Measurements from ENCODE around the gene TIMM10. TPM values are rescaled to one million over a fixed set of nuclear protein-coding genes. Genes with fewer than 3 reads are reported as not detected.

The TIMM10 gene
- polyA plus RNA-seq, 3 donors: 30.4 to 62.1 (median 58.3) TPM

GRCh38 chr11:57527056-57527631 lies 3.4 kb downstream of the TIMM10 start:
- Mint-ChIP-seq H3K4me3 (no peak overlapping the region), H3K36me3 (peaks cover 15 to 19% of the 10 kb centered on the region in 2 donors), H3K4me1 (peaks cover 18% of the 10 kb centered on the region), H3K27me3 (ENCODE audit: low read depth in 3 of 3) (peaks cover 0 to 2% (median 2%) of the 10 kb centered on the region in 3 donors), H3K9me3 (peaks cover 0 to 6% (median 0%) of the 10 kb centered on the region in 7 donors), H3K27ac (peak overlapping the region in 2 of 7 donors; percentile 20 to 32)
- no peaks in the 10 kb centered on the region for H3K9me3 ChIP-seq (replicated peaks in 1 of 2; ENCODE audit: control insufficient read depth in 1 of 2, insufficient read depth in 1 of 2, low read length in 2 of 2)
- H3K4me2 ChIP-seq (replicated peaks; ENCODE audit: extremely low read depth, low read length, poor library complexity, severe bottlenecking): no peak overlapping the region
- H2AFZ ChIP-seq (ENCODE audit: insufficient read depth, low read depth, low read length, poor library complexity, severe bottlenecking): no peak overlapping the region
- H3K9ac ChIP-seq (ENCODE audit: insufficient read depth, low read length, poor library complexity, severe bottlenecking): no peak overlapping the region
- intact Hi-C loops (cut with micrococcal nuclease): loop anchor here (2.0 to 5.0 kb wide), 4 partner anchors 35 to 180 kb away; no protein-coding TSS in a partner anchor
- H4K20me1 ChIP-seq (ENCODE audit: insufficient read depth, low read length): no peaks in the 10 kb centered on the region
- peak; percentile 95 for TF ChIP-seq CTCF (IDR thresholded peaks at IDR 0.05)
- WGBS (ENCODE audit: insufficient coverage): 63% methylated on average over 2 of the region's 7 CpGs
- H3K27me3 ChIP-seq (ENCODE audit: control insufficient read depth in 2 of 2, insufficient read depth in 2 of 2, low read length in 2 of 2): no peaks in the 10 kb centered on the region
- DNase-seq: peak; percentile 44 to 68 (median 63)
- no peak overlapping the region for H3K27ac ChIP-seq (ENCODE audit: low read depth in 1 of 2, low read length in 2 of 2)
- peaks cover 23% of the 10 kb centered on the region for H3K79me2 ChIP-seq (ENCODE audit: insufficient read depth, low read length)
- H3K4me1 ChIP-seq (ENCODE audit: control insufficient read depth in 1 of 2, insufficient read depth in 2 of 2, low read length in 2 of 2): peaks cover 23 to 27% of the 10 kb centered on the region in 2 donors
- H3K4me3 ChIP-seq (replicated peaks in 1 of 3; ENCODE audit: low read depth in 2 of 3, low read length in 3 of 3): no peak overlapping the region
- peaks cover 5 to 8% of the 10 kb centered on the region in 2 donors for H3K36me3 ChIP-seq (replicated peaks in 1 of 2; ENCODE audit: control insufficient read depth in 1 of 2, insufficient read depth in 2 of 2, low read length in 2 of 2)

DNA sequence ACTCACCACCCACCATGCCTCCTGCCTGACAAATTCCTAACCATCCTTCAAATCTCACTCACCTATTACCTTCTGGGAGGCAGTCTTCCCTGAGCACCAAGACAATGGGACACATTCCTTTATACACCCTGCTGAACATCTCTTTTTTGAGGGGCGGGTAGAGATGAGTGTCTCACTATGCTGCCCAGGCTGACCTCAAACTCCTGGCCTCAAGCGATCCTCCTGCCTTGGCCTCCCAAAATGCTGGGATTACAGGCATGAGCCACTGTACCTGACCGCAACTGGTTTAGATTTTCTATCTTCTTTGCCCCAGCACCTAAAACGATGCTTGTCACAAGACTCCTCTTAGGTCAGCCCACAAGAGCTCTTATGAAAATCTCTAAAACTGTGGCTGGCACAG lies 7.1 kb downstream of the TIMM10 start:
- Mint-ChIP-seq H3K27ac (no peak overlapping the region), H3K36me3 (peaks cover 10 to 16% of the 10 kb centered on the region in 2 donors), H3K9me3 (peaks cover 0 to 6% (median 0%) of the 10 kb centered on the region in 7 donors), H3K27me3 (ENCODE audit: low read depth in 3 of 3) (peaks cover 0 to 2% (median 0%) of the 10 kb centered on the region in 3 donors), H3K4me1 (no peaks in the 10 kb centered on the region), H3K4me3 (no peak overlapping the region)
- no peaks in the 10 kb centered on the region for H3K9me3 ChIP-seq (replicated peaks in 1 of 2; ENCODE audit: control insufficient read depth in 1 of 2, insufficient read depth in 1 of 2, low read length in 2 of 2)
- no peaks in the 10 kb centered on the region for H4K20me1 ChIP-seq (ENCODE audit: insufficient read depth, low read length)
- no peak overlapping the region for H2AFZ ChIP-seq (ENCODE audit: insufficient read depth, low read depth, low read length, poor library complexity, severe bottlenecking)
- no peak overlapping the region for H3K27ac ChIP-seq (ENCODE audit: low read depth in 1 of 2, low read length in 2 of 2)
- no peaks in the 10 kb centered on the region for H3K27me3 ChIP-seq (ENCODE audit: control insufficient read depth in 2 of 2, insufficient read depth in 2 of 2, low read length in 2 of 2)
- no peaks in the 10 kb centered on the region for H3K4me1 ChIP-seq (ENCODE audit: control insufficient read depth in 1 of 2, insufficient read depth in 2 of 2, low read length in 2 of 2)
- no peak for DNase-seq
- H3K36me3 ChIP-seq (replicated peaks in 1 of 2; ENCODE audit: control insufficient read depth in 1 of 2, insufficient read depth in 2 of 2, low read length in 2 of 2): peaks cover under 1% of the 10 kb centered on the region in 2 donors
- no peak overlapping the region for H3K9ac ChIP-seq (ENCODE audit: insufficient read depth, low read length, poor library complexity, severe bottlenecking)
- no peak overlapping the region for H3K4me2 ChIP-seq (replicated peaks; ENCODE audit: extremely low read depth, low read length, poor library complexity, severe bottlenecking)
- peaks cover under 1% of the 10 kb centered on the region for H3K79me2 ChIP-seq (ENCODE audit: insufficient read depth, low read length)
- H3K4me3 ChIP-seq (replicated peaks in 1 of 3; ENCODE audit: low read depth in 2 of 3, low read length in 3 of 3): no peak overlapping the region
- 100% methylated on average over 3 of the region's 4 CpGs for WGBS (ENCODE audit: insufficient coverage)
- intact Hi-C loops (cut with micrococcal nuclease): no loop called here
- no peak for TF ChIP-seq CTCF (IDR thresholded peaks at IDR 0.05)
